NCI-H1105 (cell line): ENCODE results near the gene LRP1B.
"Not testable (repeated sequence)": the region's sequence is repeated elsewhere in the genome, so short reads cannot be mapped to it uniquely, and the experiment has no call there.

Experiments used
- DNase-seq: peaks from one replicate; lab custom pipeline; 2025; lab: John Stamatoyannopoulos, UW

The LRP1B gene

GRCh38 chr2:140550821-140551220 lies 1580.0 kb downstream of the LRP1B start:
- DNase-seq: no peak

- DNase-seq: not testable (repeated sequence)
Measured at GRCh38 chr2:140544769-140545168, 1586.0 kb downstream of the LRP1B start.

- no peak for DNase-seq
Measured at GRCh38 chr2:140542627-140543026, 1588.2 kb downstream of the LRP1B start.

GRCh38 chr2:140539242-140539875 lies 1591.5 kb downstream of the LRP1B start:
- DNase-seq: no peak

- DNase-seq: no peak
Measured at GRCh38 chr2:140529706-140530105, 1601.1 kb downstream of the LRP1B start.

GRCh38 chr2:140528982-140529381 lies 1601.8 kb downstream of the LRP1B start:
- DNase-seq: no peak

GRCh38 chr2:140526575-140526974 lies 1604.2 kb downstream of the LRP1B start:
- no peak for DNase-seq

GRCh38 chr2:140512106-140512505 lies 1618.7 kb downstream of the LRP1B start:
- DNase-seq: no peak

GRCh38 chr2:140509765-140510164 lies 1621.1 kb downstream of the LRP1B start:
- no peak for DNase-seq

GRCh38 chr2:140508756-140509155 lies 1622.1 kb downstream of the LRP1B start:
- no peak for DNase-seq

GRCh38 chr2:140506606-140507005 lies 1624.2 kb downstream of the LRP1B start:
- DNase-seq: no peak

GRCh38 chr2:140504601-140505000 lies 1626.2 kb downstream of the LRP1B start:
- DNase-seq: no peak

GRCh38 chr2:140502951-140503630 lies 1627.7 kb downstream of the LRP1B start:
- DNase-seq: no peak

- no peak for DNase-seq
Measured at GRCh38 chr2:140498360-140498759, 1632.5 kb downstream of the LRP1B start.

- DNase-seq: no peak
Measured at GRCh38 chr2:140496714-140497113, 1634.1 kb downstream of the LRP1B start.

- DNase-seq: no peak
Measured at GRCh38 chr2:140491876-140492275, 1638.9 kb downstream of the LRP1B start.

- no peak for DNase-seq
Measured at GRCh38 chr2:140489193-140489592, 1641.6 kb downstream of the LRP1B start.

GRCh38 chr2:140481136-140481535 lies 1649.7 kb downstream of the LRP1B start:
- DNase-seq: no peak

GRCh38 chr2:140473851-140474250 lies 1657.0 kb downstream of the LRP1B start:
- no peak for DNase-seq

- no peak for DNase-seq
Measured at GRCh38 chr2:140472676-140473075, 1658.1 kb downstream of the LRP1B start.

GRCh38 chr2:140465301-140465700 lies 1665.5 kb downstream of the LRP1B start:
- no peak for DNase-seq

GRCh38 chr2:140462990-140463389 lies 1667.8 kb downstream of the LRP1B start:
- DNase-seq: no peak

GRCh38 chr2:140457483-140457882 lies 1673.3 kb downstream of the LRP1B start:
- peak; percentile 9 for DNase-seq

GRCh38 chr2:140455315-140455714 lies 1675.5 kb downstream of the LRP1B start:
- no peak for DNase-seq
